Stimulated activated CD8-positive, alpha-beta memory T cell treated with anti-CD3 and anti-CD28 coated beads, Interleukin-2, amount 100 ng/mL, for 48 hours (primary cell): ENCODE data around the gene FANCE.
A peak's percentile ranks its signal among the peaks of the same experiment; 100 is the strongest.

Experiments used
- DNase-seq, 2 donors: peaks; one replicate each; pipeline ENCODE4 v3.0.0-alpha.2; 2020; ENCODE audit warnings: low read depth in 2 of 2

The FANCE gene, protein sequence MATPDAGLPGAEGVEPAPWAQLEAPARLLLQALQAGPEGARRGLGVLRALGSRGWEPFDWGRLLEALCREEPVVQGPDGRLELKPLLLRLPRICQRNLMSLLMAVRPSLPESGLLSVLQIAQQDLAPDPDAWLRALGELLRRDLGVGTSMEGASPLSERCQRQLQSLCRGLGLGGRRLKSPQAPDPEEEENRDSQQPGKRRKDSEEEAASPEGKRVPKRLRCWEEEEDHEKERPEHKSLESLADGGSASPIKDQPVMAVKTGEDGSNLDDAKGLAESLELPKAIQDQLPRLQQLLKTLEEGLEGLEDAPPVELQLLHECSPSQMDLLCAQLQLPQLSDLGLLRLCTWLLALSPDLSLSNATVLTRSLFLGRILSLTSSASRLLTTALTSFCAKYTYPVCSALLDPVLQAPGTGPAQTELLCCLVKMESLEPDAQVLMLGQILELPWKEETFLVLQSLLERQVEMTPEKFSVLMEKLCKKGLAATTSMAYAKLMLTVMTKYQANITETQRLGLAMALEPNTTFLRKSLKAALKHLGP

DNA sequence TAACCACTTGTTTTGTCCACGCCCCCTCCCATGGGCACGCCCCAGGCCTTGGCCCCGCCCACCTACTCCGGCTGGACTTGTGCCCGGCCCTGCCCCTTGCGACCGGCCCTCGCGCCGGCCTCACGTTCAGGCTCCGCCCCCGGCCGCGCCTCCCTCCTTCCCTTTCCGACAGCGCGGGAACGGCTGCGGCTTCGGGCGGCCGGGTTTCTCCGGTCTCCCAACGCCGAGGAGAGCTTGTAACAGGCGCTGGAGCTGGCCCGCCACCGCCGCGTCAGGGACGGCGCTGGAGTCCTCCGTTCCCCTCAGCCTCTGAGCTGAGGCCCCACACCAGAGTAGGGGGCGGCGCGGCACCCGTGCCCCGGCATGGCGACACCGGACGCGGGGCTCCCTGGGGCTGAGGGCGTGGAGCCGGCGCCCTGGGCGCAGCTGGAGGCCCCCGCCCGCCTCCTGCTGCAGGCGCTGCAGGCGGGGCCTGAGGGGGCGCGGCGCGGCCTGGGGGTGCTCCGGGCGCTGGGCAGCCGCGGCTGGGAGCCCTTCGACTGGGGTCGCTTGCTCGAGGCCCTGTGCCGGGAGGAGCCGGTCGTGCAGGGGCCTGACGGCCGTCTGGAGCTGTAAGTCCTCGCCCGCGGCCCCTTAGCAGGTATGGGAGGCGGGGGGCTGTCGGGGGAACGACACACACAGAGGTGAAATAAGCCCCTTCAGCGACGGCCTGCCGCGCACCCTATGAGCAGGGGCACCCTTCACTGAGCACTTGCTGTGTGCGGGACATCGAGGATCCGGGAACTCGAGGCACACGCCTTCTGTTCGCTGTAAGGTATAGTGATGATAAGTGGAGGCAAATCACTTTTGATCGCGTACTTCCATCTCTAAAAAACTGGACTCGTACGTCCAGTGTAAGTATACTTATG is at the start of gene FANCE:
FANCE (plus strand) TSS at position 156 of the 908 bp plus-strand sequence; CDS start at position 364, 208 bp downstream.
- peak; percentile 96 for DNase-seq

DNA sequence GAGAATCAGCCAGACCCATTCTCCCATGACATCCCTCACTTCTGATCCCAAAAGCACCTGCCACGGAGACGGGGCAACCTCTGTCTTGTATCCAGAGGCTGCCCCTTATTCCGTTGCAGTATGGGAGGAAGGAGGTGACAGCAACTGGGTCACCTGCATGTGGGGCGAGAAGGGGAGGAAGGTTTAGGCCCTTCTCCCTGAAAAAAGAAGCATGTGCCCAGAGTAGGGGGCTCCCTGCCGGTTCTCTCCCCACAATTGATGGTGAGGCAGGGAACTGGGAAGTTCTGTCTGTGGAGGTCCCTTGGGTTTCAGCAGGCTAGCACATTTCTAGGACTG is 49.3 kb upstream of the FANCE start:
- DNase-seq = no peak

DNA sequence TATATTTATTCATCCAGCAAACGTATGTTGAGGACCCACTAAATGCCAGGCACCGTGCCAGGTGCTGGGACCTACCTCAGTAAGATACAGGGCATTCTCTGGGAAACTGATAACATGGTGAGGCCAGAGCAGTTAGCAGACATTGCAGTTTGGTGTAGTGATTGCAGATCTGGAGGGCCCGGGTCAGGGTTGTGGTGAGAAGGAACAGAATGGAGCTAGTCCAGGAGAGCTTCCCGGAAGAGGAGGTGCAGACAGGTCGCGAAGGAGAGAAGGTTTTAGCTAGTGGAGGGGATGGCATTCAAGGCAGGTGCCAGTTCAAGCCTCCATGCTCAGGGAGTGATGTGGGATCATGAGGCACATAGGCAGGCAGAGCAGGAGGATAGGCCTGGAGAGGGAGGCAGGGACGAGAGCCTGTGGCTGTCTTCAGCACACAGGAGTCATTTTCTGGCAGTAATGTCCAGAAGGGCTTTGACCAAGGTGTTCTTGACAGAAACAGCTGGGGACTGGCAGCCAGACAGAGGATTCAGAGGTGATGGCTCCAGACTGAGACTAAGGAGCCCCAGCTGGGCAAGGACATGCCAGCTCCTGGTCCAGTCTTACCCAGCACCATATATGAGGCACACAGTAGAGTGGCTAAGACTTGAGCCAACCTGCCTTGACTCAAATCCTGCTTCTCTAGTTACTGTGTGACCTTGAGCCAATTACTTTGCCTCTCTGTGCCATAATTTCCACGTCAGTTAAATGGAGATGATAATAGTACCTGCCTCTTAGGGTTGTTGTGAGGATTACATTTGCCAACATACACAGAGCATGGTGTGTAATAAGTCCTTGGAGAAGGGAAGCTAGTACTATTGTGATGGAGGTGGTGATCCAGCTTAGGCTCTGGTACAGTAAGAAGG is 48.3 kb upstream of the FANCE start:
- no peak for DNase-seq

DNA sequence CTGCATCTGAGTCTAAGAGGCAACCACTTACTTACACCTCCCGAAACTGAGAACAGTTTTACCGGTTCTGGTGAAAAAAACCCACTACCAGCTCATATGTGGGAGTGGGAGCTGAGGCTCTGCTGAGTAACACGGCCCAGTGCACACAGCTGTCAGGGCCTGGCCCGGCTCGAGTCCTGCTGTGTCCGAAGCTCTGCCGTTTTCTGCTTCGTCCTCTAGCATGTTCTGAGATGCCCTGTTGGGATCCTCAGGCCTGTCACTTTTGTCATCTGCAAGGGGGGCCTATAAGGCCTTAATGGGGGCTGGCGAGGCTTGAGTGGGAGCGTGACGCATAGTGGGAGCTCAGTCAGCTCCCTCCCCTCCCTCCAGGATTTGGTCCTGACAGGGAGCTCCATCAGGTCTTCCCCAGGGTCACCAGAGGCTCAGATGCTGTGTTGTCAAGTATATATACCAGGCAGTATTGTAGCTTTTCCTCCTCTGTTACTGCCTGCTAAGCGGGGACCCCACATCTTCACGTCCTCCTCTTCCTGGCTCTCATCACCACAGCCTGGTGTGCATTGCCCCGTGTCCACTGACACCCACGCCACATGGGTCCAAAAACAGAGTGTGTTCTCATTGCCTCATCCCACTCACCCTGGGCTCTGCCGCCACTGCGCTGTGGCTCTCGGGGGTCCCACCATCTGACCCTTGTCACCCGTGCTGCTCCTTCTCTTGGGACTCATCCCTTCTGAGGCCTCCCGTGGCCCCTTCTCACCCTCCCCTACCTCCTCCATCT is 45.2 kb upstream of the FANCE start:
- DNase-seq = no peak

DNA sequence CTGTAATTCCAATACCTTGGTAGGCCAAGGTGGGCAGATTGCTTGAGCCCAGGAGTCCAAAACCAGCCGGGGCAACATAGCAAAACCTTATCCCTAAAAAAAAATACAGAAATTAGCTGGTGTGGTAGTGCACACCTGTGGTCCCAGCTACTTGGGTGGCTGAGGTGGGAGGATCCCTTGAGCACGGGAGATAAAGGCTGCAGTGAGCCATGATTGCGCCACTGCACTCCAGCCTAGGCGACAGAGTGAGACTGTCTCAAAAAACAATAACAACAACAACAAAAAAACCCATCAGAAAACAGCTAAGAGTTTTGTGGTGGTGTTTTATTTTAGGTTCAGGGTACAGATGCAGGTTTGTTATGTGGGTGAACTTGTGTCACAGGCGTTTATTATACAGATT is 42.9 kb upstream of the FANCE start:
- no peak for DNase-seq

DNA sequence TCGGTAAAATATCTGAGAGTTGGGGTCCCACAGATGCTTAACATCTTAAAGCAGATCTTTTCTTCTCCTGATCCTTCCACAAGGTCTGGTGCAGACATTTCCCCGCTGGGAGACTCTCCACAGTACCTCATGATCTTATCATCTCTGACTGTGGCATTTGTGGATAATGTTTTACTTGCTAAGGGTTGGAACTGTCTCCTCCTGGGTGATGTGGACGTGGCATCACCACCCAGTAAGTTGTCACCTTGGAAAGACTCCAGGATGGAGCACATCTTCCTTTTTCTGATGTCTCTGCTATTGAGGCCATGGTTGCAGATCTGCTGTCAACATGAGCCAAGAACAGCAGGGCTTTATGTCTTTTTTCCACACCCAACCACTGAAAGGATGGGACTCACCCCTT is 42.0 kb upstream of the FANCE start:
- DNase-seq = no peak

DNA sequence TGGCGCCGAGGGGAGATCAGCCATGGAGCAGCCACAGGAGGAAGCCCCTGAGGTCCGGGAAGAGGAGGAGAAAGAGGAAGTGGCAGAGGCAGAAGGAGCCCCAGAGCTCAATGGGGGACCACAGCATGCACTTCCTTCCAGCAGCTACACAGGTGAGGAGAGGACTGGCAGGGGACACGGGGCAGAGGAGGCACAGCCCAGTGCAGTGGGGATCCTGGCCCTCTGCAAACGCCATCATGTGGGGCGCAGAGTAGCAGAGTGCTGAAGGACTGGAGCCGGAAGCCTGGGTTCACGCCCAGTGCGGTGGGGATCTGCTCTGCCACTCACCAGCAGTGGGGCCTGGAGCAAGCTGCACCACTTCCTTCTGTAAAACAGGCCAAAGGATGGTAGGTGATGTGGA is 41.1 kb upstream of the FANCE start:
- DNase-seq = no peak

DNA sequence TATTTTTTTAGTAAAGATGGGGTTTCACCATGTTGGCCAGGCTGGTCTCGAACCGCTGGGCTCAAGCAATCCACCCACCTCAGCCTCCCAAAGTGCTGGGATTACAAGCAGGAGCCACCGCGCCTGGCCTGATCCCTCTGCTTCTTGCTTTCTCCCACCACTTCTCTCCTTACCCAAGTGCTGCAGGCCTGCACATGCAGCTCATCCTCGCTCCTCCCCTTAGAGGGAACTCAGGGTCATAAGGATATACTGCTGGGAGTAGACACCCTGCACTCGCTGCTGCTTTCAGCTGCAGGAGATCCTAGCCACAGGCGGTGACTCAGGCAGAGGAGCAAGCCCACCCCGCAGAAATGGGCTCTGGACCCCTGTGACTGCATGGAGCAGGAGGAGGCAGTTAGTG is 40.0 kb upstream of the FANCE start:
- DNase-seq = no peak

DNA sequence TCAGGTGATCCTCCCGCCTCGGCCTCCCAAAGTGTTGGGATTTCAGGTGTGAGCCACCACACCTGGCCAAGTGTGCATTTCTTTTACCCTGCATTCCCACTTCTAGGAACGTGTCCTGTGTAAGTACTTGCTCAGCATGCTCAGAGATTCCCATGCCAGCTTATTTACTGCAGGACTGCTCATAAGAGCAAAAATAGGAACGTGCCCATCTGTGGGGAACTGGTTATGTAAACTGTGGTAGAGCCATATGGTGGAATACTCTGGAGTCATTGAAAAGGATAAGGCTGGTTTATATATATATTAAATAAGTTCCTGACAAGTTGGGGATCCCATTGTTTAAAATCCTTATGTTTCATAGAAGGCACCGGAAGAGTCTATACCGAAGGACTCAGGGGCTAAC is 38.2 kb upstream of the FANCE start:
- no peak for DNase-seq

DNA sequence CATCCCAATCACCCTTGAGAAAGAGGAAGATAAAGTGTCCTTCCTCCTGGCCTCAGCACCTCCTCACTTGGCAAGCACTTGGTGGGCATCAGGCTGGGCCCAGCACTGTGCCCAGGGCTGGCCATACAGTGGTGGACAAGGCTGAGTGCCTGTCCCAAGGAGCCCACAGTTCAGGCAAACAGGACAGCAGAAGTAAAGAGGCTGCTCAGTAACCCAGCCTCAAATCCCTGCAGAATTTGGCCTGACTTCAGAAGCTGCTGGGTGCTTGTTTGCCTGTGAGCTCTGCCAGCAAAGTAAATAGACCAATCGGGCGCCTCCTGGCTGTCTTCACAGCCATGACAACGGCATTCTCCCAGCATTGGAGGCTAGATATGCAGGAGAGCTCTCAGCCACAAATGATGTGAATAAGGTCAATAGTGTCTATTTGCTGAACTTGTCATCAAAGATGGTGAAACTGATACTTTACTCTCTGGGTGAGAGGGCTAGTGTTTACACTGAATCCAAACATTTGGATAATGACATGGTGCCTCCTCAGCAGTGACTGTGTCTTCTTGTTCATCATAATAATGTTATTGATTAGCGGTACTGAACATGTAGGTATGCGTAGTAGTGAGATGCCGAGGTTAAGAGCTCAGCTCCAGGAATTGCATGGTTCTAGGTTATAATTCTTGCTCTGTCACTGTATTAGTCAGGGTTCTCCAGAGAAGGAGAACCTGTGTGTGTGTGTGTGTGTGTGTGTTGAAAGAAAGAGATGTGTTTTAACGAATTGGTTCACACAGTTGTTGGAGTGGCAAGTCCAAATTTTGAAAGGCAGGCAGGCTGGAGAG is 36.9 kb upstream of the FANCE start:
- DNase-seq = no peak

DNA sequence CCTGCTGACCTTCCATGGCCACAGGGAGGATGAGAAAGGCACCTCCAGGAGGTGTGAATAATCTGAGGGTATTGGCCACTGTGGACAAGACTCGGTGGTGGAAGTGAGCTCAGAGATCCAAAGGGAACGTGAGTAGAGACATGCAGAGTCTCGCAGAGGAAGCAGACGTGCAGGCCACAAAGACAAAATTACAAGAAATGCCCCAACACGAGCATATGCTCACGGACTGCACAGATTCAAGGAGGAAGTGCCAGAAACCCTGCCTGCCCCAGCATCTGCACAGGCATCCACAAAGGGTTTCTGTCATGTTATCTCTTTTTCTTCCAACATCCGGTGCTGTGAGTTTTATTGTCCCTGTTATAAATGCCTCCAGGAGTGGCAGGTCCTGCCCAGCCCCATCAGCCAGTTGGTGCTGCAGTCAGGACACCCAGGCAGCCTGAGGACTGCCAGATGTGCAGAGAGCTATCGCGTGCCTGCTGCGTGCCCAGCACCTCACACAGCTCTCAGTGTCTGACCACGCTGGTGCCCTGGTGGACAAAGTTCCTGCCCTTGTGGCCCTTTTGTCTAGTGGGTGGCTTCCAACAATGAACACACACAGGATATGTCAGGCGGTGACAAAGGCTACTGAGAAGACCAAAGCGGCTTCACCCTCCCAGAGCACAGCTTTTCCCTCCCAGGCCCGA is 34.0 kb upstream of the FANCE start:
- DNase-seq = no peak

DNA sequence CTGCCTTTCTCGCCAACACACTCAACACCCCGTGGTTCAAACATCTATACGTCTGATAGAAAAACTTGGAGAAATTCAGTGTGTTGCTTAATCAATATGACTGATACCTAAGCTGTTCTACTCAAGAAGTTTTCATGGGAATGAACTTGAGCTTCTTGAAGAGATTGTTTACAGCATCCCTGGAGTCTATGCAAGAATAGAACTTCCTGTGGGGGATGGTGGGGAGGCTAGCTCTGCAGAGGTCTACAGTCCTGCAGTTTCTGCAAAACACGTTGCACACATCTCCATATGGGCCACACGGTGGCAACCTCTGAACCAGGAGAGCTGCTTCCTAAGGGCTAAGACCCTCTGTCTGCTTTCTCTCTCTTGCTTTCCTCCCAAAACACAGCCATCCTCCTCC is 32.7 kb upstream of the FANCE start:
- no peak for DNase-seq

DNA sequence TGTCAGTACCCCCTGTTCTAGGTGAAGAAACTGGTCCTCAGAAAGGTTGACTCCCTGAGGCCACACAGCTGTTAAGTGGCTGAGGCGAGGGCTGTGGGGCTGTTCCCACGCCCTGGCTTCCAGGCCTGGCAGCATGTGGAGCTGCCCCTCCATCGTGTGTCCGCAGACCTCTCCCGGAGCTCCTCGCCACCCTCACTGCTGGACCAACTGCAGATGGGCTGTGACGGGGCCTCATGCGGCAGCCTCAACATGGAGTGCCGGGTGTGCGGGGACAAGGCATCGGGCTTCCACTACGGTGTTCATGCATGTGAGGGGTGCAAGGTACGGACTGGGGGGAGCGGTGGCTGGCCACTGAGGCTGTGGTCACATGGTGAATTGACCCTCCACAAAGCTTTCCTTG is 32.2 kb upstream of the FANCE start:
- DNase-seq = no peak

DNA sequence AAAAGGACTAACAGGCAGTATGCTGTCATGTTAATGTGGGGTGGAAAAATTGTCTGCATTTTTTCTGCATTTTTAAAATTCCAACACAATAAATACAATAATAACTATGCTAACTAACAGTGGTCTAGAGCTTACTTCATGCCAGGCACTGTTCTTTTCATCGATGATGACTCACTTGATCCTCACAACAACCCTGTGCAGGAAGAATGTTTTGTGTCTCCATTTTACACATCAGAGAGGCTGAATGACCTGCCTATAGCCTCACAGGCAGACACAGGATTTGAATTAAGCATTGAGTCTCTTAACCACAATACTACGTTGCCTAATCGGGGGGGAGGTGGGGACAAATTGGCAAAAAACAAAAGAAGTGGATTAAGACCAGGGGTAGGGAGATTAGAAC is 26.9 kb upstream of the FANCE start:
- no peak for DNase-seq

DNA sequence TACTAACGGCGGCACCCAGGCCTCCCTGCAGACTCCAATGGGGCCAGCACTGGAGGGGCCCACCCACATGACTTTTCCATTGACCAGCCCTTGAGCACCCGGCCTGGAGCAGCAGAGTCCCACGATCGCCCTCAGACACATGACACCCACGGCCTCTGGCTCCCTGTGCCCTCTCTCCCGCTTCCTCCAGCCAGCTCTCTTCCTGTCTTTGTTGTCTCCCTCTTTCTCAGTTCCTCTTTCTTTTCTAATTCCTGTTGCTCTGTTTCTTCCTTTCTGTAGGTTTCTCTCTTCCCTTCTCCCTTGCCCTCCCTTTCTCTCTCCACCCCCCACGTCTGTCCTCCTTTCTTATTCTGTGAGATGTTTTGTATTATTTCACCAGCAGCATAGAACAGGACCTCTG is 26.1 kb upstream of the FANCE start:
- no peak for DNase-seq

DNA sequence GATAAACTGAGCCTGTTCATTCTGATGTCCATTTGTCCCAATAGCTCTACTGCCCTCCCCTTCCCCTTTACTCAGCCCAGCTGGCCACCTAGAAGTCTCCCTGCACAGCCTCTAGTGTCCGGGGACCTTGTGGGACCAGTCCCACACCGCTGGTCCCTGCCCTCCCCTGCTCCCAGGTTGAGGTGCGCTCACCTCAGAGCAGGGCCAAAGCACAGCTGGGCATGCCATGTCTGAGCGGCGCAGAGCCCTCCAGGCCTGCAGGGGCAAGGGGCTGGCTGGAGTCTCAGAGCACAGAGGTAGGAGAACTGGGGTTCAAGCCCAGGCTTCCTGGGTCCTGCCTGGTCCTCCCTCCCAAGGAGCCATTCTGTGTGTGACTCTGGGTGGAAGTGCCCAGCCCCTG is 24.7 kb upstream of the FANCE start:
- DNase-seq = no peak

DNA sequence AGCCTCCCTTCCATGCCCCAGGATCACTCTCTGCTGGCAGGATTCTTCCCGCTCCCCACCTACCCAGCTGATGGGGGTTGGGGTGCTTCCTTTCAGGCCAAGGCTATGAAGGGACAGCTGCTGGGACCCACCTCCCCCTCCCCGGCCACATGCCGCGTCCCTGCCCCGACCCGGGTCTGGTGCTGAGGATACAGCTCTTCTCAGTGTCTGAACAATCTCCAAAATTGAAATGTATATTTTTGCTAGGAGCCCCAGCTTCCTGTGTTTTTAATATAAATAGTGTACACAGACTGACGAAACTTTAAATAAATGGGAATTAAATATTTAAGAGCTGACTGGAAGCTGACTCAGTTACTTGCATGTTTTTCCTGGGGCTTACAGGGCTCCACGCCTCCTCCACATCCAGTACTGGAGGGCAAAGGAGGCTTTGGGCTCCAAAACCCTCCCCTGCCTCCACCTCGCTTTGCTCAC is 24.3 kb upstream of the FANCE start:
- DNase-seq = no peak

DNA sequence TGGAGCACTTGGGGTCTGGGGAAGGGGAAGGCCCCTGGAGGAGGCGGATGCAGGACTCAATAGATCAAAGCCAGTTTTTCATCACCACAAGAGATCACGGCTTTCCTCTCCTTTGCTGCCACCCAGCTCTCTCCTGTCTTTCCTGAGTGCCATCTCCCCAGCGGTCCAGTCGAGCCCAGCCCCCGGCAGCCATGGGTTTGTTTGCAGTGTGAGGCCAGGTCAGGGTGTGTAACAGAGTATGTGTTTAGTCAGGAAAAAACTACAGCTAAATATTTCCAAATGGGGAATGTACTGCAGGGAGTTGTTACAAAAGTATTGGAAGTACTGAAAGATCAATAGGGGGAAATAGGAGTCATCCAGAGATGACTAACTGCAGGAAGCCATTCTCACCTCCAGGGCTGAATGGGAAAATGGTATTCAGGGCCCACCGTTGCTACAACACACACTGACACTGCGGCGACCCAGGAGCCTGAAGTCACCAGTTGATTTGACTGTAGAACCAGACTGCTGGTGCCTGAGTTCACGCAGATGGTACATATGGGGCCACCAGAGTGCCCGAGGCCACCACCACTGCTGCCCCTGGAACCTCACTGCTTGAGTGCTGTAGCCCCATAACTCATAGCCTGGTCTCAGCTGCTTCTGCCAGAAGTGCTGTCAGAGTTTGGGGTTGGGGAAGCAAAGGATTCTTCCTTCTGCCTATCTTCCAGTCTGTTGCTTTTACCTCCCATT is 23.6 kb upstream of the FANCE start:
- DNase-seq = no peak

DNA sequence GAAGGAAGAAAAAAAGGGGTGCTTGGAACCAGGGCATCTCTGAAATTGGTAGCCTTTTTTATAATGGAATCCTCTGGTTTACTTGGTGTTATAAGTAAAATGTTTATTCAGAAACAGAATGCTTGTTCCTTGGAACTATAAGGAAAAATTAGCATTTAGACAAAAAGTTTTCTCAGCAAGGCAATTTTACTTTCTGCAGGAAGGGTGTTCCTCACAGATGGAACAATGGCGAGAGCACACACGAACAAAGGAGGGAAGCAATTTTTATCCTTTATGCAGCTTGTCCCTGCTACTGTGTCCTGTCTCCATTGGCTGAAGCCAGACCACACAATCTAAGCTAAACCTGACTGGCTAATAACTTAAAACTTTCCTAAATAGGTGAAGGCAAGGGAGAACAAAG is 22.7 kb upstream of the FANCE start:
- DNase-seq = no peak
